Measurements from ENCODE around the gene ARHGEF4. TPM values are rescaled to one million over a fixed set of nuclear protein-coding genes. Genes with fewer than 3 reads are reported as not detected.

ARHGEF4 gene
- total and polyA plus RNA-seq, 2 experiments from 2014 or later, result 26.0 to 82.2 TPM

DNA sequence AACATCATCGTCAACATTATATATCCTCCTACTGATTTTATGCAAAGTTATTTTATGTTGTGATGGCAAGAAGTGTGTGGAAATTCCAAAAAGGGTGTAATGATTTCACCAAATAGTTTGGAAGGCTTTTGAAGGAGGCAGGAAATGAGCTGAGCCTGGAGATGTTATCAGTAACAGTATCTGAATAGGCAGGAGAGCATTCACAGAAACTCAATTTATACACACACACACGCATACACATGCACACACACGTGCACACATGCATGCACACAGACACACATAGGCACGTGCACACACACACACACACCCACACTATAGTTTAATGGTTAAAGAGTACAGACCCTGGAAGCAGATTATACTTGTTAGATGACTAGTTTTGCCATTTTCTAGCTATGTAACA lies 47.3 kb downstream of the ARHGEF4 start:
- no peaks in the 10 kb centered on the region for H3K36me3 ChIP-seq
- no peaks in the 10 kb centered on the region for H3K27me3 ChIP-seq
- no peaks in the 10 kb centered on the region for H3K4me1 ChIP-seq (ENCODE audit: low read depth)
- H3K27ac ChIP-seq, result no peak overlapping the region
- no peaks in the 10 kb centered on the region for H3K9me3 ChIP-seq (ENCODE audit: low read depth)
- no peak for TF ChIP-seq CTCF (IDR thresholded peaks at IDR 0.05; ENCODE audit: low read depth, low read length)
- DNase-seq (ENCODE audit: low read depth in 1 of 2, low spot score in 1 of 2), result no peak
- H3K4me3 ChIP-seq, result no peak overlapping the region

DNA sequence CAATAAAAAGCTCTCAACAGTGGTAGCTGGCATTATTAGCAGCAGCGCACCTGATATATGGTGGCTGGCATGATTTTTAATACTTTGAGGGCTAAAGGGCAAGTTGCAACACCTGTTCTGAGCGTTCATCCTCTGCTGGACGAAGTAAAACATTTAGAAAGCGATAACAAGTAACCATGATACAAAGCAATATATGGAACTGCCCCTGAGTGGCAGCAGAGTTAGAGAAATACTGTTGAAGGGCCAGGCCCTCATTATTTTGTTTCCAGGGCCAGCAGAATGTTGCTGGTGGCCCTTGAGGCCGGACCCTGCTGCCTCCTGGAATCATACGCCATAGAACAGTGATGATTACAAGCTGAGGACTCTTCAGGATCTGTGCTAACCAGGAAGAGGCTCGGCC lies 47.8 kb downstream of the ARHGEF4 start:
- no peak for TF ChIP-seq CTCF (IDR thresholded peaks at IDR 0.05; ENCODE audit: low read depth, low read length)
- Histone ChIP-seq H3K27me3 (no peaks in the 10 kb centered on the region), H3K4me1 (ENCODE audit: low read depth) (no peaks in the 10 kb centered on the region), H3K27ac (no peak overlapping the region), H3K9me3 (ENCODE audit: low read depth) (no peaks in the 10 kb centered on the region), H3K36me3 (no peaks in the 10 kb centered on the region), H3K4me3 (no peak overlapping the region)
- DNase-seq (ENCODE audit: low read depth in 1 of 2, low spot score in 1 of 2), result no peak

DNA sequence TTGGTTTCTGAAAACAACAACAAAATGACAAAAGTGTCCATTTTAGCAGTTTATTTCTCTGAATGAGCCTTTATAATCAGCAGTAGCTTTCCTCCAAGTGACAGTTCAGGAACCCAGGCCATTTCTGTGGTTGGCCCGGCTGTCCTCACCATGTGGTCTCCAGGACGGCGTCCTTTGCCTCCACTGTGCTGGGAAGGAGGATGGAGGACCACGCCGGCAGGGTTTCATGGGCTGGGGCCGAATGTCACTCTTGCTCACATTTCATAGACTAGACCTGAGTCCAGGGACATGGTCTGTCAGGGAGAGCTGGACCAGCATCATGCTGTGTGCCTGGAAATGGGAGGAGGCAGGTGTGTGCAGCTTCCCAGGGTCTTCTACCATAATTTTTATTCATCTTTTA lies 50.9 kb downstream of the ARHGEF4 start:
- no peak for TF ChIP-seq CTCF (IDR thresholded peaks at IDR 0.05; ENCODE audit: low read depth, low read length)
- Histone ChIP-seq H3K36me3 (no peaks in the 10 kb centered on the region), H3K4me1 (ENCODE audit: low read depth) (no peaks in the 10 kb centered on the region), H3K4me3 (no peak overlapping the region), H3K27me3 (no peaks in the 10 kb centered on the region), H3K9me3 (ENCODE audit: low read depth) (no peaks in the 10 kb centered on the region), H3K27ac (no peak overlapping the region)
- no peak for DNase-seq (ENCODE audit: low read depth in 1 of 2, low spot score in 1 of 2)

- no peak overlapping the region for H3K4me3 ChIP-seq
- no peaks in the 10 kb centered on the region for H3K4me1 ChIP-seq (ENCODE audit: low read depth)
- TF ChIP-seq CTCF (IDR thresholded peaks at IDR 0.05; ENCODE audit: low read depth, low read length), result no peak
- no peak for DNase-seq (ENCODE audit: low read depth in 1 of 2, low spot score in 1 of 2)
- no peaks in the 10 kb centered on the region for H3K36me3 ChIP-seq
- H3K27ac ChIP-seq, result no peak overlapping the region
- H3K27me3 ChIP-seq, result no peaks in the 10 kb centered on the region
- H3K9me3 ChIP-seq (ENCODE audit: low read depth), result no peaks in the 10 kb centered on the region
These were observed 54.4 kb downstream of the ARHGEF4 start for GRCh38 chr2:130890941-130891669.

GRCh38 chr2:130891966-130892365 lies 55.3 kb downstream of the ARHGEF4 start:
- DNase-seq (ENCODE audit: low read depth in 1 of 2, low spot score in 1 of 2), result no peak
- H3K9me3 ChIP-seq (ENCODE audit: low read depth), result no peaks in the 10 kb centered on the region

More at GRCh38 chr2:130891966-130892365, 55.3 kb downstream of the ARHGEF4 start:
- no peak for TF ChIP-seq CTCF (IDR thresholded peaks at IDR 0.05; ENCODE audit: low read depth, low read length)
- H3K27me3 ChIP-seq, result no peaks in the 10 kb centered on the region
- no peak overlapping the region for H3K4me3 ChIP-seq
- no peak overlapping the region for H3K27ac ChIP-seq
- H3K36me3 ChIP-seq, result no peaks in the 10 kb centered on the region
- H3K4me1 ChIP-seq (ENCODE audit: low read depth), result no peaks in the 10 kb centered on the region
